ENCODE measurements around the gene SLC29A4.

Gene SLC29A4

GRCh38 chr7:5350600-5351385 lies 68.0 kb downstream of the SLC29A4 start:
- DNase-seq (ENCODE audit: extremely low read depth in 1 of 2, low read depth in 1 of 2) = no peak

GRCh38 chr7:5351507-5352265 lies 68.9 kb downstream of the SLC29A4 start:
- no peak for DNase-seq (ENCODE audit: extremely low read depth in 1 of 2, low read depth in 1 of 2)

GRCh38 chr7:5352440-5353010 lies 69.8 kb downstream of the SLC29A4 start:
- DNase-seq (ENCODE audit: extremely low read depth in 1 of 2, low read depth in 1 of 2) = no peak

- DNase-seq (ENCODE audit: extremely low read depth in 1 of 2, low read depth in 1 of 2) = no peak
Measured at GRCh38 chr7:5354460-5355232, 71.9 kb downstream of the SLC29A4 start.
